Testis (tissue), 3 donors: Measurements from ENCODE around the gene BARX1. TPM values are rescaled to one million over a fixed set of nuclear protein-coding genes. Genes with fewer than 3 reads are reported as not detected.

Source experiments
- DNase-seq: peaks from one replicate; pipeline ENCODE4 v3.0.0-alpha.2; 2019
- H3K27ac ChIP-seq, 2 donors: fragments of 200-600 bp; sonication (generic); one replicate each; pipeline ENCODE4 v1.5.1; 2019
- H3K27me3 ChIP-seq: fragments of 200-600 bp; sonication (generic); one replicate; pipeline ENCODE4 v1.5.1; 2019
- H3K36me3 ChIP-seq: fragments of 200-600 bp; sonication (generic); one replicate; pipeline ENCODE4 v1.5.1; 2017; ENCODE audit warnings: low read depth; ENCODE audit errors: missing control alignments
- H3K4me1 ChIP-seq: fragments of 200-600 bp; sonication (generic); one replicate; pipeline ENCODE4 v1.5.1; 2019
- H3K4me3 ChIP-seq, 2 donors: fragments of 200-600 bp; sonication (generic); one replicate each; pipeline ENCODE4 v1.5.1; 2017 to 2019
- H3K9me3 ChIP-seq: fragments of 200-600 bp; sonication (generic); one replicate; pipeline ENCODE4 v1.5.1; 2017
- CTCF ChIP-seq, 3 experiments: fragments of 450-650 bp in 2 of 3; fragments of 200-600 bp in 1 of 3; sonication (generic) in 1 of 3; IDR thresholded peaks; one replicate each; pipeline ENCODE4 v1.5.1; 2016 to 2019; ENCODE audit warnings: antibody characterized with exemption in 3 of 3, mild to moderate bottlenecking in 2 of 3, moderate library complexity in 1 of 3
- POLR2A ChIP-seq: fragments of 450-650 bp; IDR thresholded peaks from one replicate; pipeline ENCODE4 v1.6.1; 2017; ENCODE audit warnings: antibody characterized with exemption, mild to moderate bottlenecking, moderate library complexity
- WGBS, 2 donors: methylation state at CpG; one replicate each; pipeline ENCODE4 v1.1.5; 2018; 5-methylcytosine and 5-hydroxymethylcytosine counted together
- intact Hi-C: fragments of 100-400 bp; cut with DNase I; formaldehyde crosslinking; loops from one replicate; pipeline ENCODE4 v1.15.1; 2023; ENCODE audit warnings: low total_unique reads
- polyA plus RNA-seq: library from polyadenylated mRNA; stranded (reverse); fragments of 350-450 nt; fragmentation: Illumina TruSeq; extraction: RNeasy Lipid Tissue Mini Kit (QIAGEN cat#74804); gene quantifications from one replicate; pipeline ENCODE4 v1.2.3, GENCODE V29; 2014; ENCODE audit warnings: low read depth, low replicate concordance; ENCODE audit not compliant: insufficient read depth
- total RNA-seq, 2 donors: library from RNA; depleted of rRNA; stranded (reverse); fragments of >200 nt; gene quantifications; one replicate each; pipeline ENCODE4 v1.2.3, GENCODE V29; 2016

The BARX1 gene
- total and polyA plus RNA-seq, 3 donors from 2014 or later, result 3.7 to 8.6 (median 3.7) TPM

DNA sequence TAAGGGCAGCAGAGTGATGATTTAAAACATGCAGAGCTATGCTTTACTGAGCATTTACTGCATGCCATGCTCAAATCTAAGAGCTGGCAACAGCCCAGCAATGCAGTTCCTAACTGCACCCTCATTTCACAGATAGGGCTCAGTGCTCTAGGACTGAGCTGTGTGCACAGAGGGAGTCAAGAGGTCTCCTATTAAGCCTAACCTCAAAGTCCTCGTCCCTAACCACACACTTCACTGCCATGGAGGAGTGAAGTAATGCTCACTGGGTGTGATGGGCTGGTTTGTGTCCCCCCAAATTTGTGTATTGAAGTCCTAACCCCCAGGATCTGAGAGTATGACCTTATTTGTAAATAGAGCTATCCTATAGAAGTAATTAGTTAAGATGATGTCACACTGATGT lies 25.9 kb downstream of the BARX1 start:
- no peaks in the 10 kb centered on the region for H3K27me3 ChIP-seq
- H3K4me1 ChIP-seq, result no peaks in the 10 kb centered on the region
- WGBS, 2 donors, result 65 to 100% methylated on average over 1 of the region's 1 CpG
- H3K9me3 ChIP-seq, result no peaks in the 10 kb centered on the region
- no peak overlapping the region for H3K4me3 ChIP-seq
- intact Hi-C loops, result no loop called here
- DNase-seq, result no peak
- no peak overlapping the region for H3K27ac ChIP-seq
- TF ChIP-seq CTCF (IDR thresholded peaks at IDR 0.05), result no peak
- TF ChIP-seq POLR2A, result no peak
- no peaks in the 10 kb centered on the region for H3K36me3 ChIP-seq

- Histone ChIP-seq H3K27ac (no peak overlapping the region), H3K36me3 (no peaks in the 10 kb centered on the region), H3K4me3 (no peak overlapping the region), H3K4me1 (no peaks in the 10 kb centered on the region), H3K9me3 (no peaks in the 10 kb centered on the region), H3K27me3 (no peaks in the 10 kb centered on the region)
- intact Hi-C loops, result no loop called here
- WGBS, 2 donors, result 76 to 86% methylated on average over 4 of the region's 4 CpGs
- DNase-seq, result no peak
- TF ChIP-seq POLR2A, result no peak
- no peak for TF ChIP-seq CTCF (IDR thresholded peaks at IDR 0.05)
Observed at GRCh38 chr9:93922535-93922934, 32.6 kb downstream of the BARX1 start.

DNA sequence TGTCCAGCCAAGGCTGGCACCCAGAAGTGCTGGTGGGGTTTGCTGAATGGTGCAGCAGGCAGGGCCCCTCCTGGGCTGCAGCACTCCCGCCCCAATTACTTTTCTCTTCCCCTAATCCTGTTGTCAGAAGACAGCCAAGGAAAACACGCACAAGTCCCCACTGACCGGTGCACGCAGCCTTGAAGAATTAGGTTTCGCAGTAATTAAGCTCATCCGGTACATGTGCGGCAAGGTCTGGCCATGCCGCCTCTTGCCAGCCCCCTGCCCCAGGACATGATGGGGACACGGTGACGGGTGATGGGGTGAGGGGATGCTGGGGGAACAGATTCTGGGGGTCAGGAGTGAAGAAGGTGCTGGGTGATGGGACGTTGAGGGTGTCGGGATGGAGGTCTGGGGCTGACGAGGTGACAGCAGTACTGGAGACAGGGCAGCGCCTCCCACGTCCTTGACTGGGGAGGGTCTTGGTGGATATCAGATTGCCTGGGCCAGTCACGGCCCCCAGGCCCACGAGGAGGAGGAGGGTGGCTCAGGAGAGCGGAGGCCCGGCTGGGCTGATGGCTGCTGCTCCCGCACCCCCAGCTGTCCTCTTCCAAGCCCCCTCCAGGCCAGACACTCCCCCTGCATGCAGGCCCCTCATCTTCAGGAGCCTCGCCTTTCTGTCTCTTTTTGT lies 34.9 kb downstream of the BARX1 start:
- Histone ChIP-seq H3K9me3 (no peaks in the 10 kb centered on the region), H3K4me3 (no peak overlapping the region), H3K4me1 (no peaks in the 10 kb centered on the region), H3K27ac (no peak overlapping the region), H3K27me3 (no peaks in the 10 kb centered on the region), H3K36me3 (no peaks in the 10 kb centered on the region)
- DNase-seq, result no peak
- 56 to 63% methylated on average over 18 to 21 of the region's 21 CpGs for WGBS, 2 donors
- intact Hi-C loops, result no loop called here
- TF ChIP-seq CTCF (IDR thresholded peaks at IDR 0.05), result no peak
- TF ChIP-seq POLR2A, result no peak

GRCh38 chr9:93918061-93918460 lies 37.1 kb downstream of the BARX1 start:
- H3K4me3 ChIP-seq, result no peak overlapping the region
- no peaks in the 10 kb centered on the region for H3K4me1 ChIP-seq
- no peaks in the 10 kb centered on the region for H3K9me3 ChIP-seq
- no peak for TF ChIP-seq POLR2A
- TF ChIP-seq CTCF (IDR thresholded peaks at IDR 0.05), result no peak
- 55 to 69% methylated on average over 7 to 8 of the region's 8 CpGs for WGBS, 2 donors
- no peak for DNase-seq
- intact Hi-C loops, result no loop called here
- no peaks in the 10 kb centered on the region for H3K36me3 ChIP-seq
- H3K27me3 ChIP-seq, result no peaks in the 10 kb centered on the region
- no peak overlapping the region for H3K27ac ChIP-seq
